Uterus (tissue), 4 donors: ENCODE data around the gene PDLIM7. TPM values are rescaled to one million over a fixed set of nuclear protein-coding genes. Genes with fewer than 3 reads are reported as not detected.

Source experiments
- DNase-seq, 2 donors: peaks; one replicate each; pipeline ENCODE4 v3.0.0-alpha.2; 2019 to 2020
- H3K27ac ChIP-seq, 2 donors: fragments of 200-600 bp; sonication (generic); 1 replicate in 1 of 2; 2 replicates in 1 of 2; pipeline ENCODE4 v1.5.1; 2016 to 2018
- H3K27me3 ChIP-seq, 2 donors: fragments of 200-600 bp; sonication (generic); one replicate each; pipeline ENCODE4 v1.5.1; 2018 to 2019; ENCODE audit warnings: control low read depth in 1 of 2
- H3K36me3 ChIP-seq, 2 donors: fragments of 200-600 bp; sonication (generic); one replicate each; pipeline ENCODE4 v1.5.1; 2019; ENCODE audit warnings: control low read depth in 1 of 2
- H3K4me1 ChIP-seq, 2 donors: fragments of 200-600 bp; sonication (generic); one replicate each; pipeline ENCODE4 v1.5.1; 2018 to 2019; ENCODE audit warnings: control low read depth in 1 of 2
- H3K4me3 ChIP-seq, 2 donors: fragments of 200-600 bp; sonication (generic); 1 replicate in 1 of 2; 2 replicates in 1 of 2; pipeline ENCODE4 v1.5.1; 2018 to 2019; ENCODE audit warnings: mild to moderate bottlenecking in 1 of 2
- H3K9me3 ChIP-seq, 2 donors: fragments of 200-600 bp; sonication (generic); one replicate each; pipeline ENCODE4 v1.5.1; 2019; ENCODE audit warnings: control low read depth in 1 of 2
- CTCF ChIP-seq, 4 experiments: fragments of 200-600 bp in 2 of 4; fragments of 450-650 bp in 2 of 4; sonication (generic) in 2 of 4; IDR thresholded peaks; one replicate each; pipeline ENCODE4 v1.5.1; 2016 to 2019; ENCODE audit warnings: antibody characterized with exemption in 4 of 4, mild to moderate bottlenecking in 2 of 4, moderate library complexity in 1 of 4
- POLR2A ChIP-seq, 2 donors: fragments of 450-650 bp; IDR thresholded peaks; one replicate each; pipeline ENCODE4 v1.6.1; 2016; ENCODE audit warnings: antibody characterized with exemption in 2 of 2, mild to moderate bottlenecking in 1 of 2, moderate library complexity in 1 of 2
- intact Hi-C: fragments of 100-400 bp; cut with DNase I; formaldehyde crosslinking; loops from one replicate; pipeline ENCODE4 v1.15.1; 2023; ENCODE audit warnings: low total_unique reads
- total RNA-seq, 4 donors: library from RNA; depleted of rRNA in 3 of 4; stranded (reverse); fragments of >200 nt in 3 of 4; gene quantifications; one replicate each; pipeline versions ENCODE4 v1.1.0 to v1.2.4, GENCODE V29; 2014 to 2023
- donor health status: DM: yes; HTN: yes; CAD: no.

Gene PDLIM7
- total RNA-seq, 4 donors from 2014 or later = 102 to 543 (median 193) TPM

GRCh38 chr5:177513500-177513899 lies 16.1 kb upstream of the PDLIM7 start:
- no peaks in the 10 kb centered on the region for H3K27me3 ChIP-seq
- H3K27ac ChIP-seq = no peak overlapping the region
- no peak for TF ChIP-seq CTCF (IDR thresholded peaks at IDR 0.05)
- TF ChIP-seq POLR2A (IDR thresholded peaks at IDR 0.05) = no peak
- H3K9me3 ChIP-seq = no peaks in the 10 kb centered on the region
- H3K4me1 ChIP-seq = peaks cover 0 to 3% of the 10 kb centered on the region in 2 donors
- H3K4me3 ChIP-seq = no peak overlapping the region
- H3K36me3 ChIP-seq = no peaks in the 10 kb centered on the region
- no peak for DNase-seq
- intact Hi-C loops = no loop called here

GRCh38 chr5:177512736-177513380 lies 15.5 kb upstream of the PDLIM7 start:
- Histone ChIP-seq H3K27me3 (no peaks in the 10 kb centered on the region), H3K9me3 (no peaks in the 10 kb centered on the region), H3K4me1 (peaks cover 0 to 3% of the 10 kb centered on the region in 2 donors), H3K4me3 (no peak overlapping the region), H3K27ac (no peak overlapping the region), H3K36me3 (no peaks in the 10 kb centered on the region)
- no peak for DNase-seq
- no peak for TF ChIP-seq POLR2A (IDR thresholded peaks at IDR 0.05)
- TF ChIP-seq CTCF (IDR thresholded peaks at IDR 0.05) = no peak
- intact Hi-C loops = no loop called here

- intact Hi-C loops = no loop called here
- DNase-seq = no peak
- H3K9me3 ChIP-seq = no peaks in the 10 kb centered on the region
- peaks cover 0 to 3% of the 10 kb centered on the region in 2 donors for H3K4me1 ChIP-seq
- no peaks in the 10 kb centered on the region for H3K27me3 ChIP-seq
- TF ChIP-seq POLR2A (IDR thresholded peaks at IDR 0.05) (no peak), CTCF (IDR thresholded peaks at IDR 0.05) (no peak)
- no peaks in the 10 kb centered on the region for H3K36me3 ChIP-seq
- no peak overlapping the region for H3K27ac ChIP-seq
- no peak overlapping the region for H3K4me3 ChIP-seq
These were observed 14.6 kb upstream of the PDLIM7 start for GRCh38 chr5:177511796-177512675.

- intact Hi-C loops = no loop called here
- H3K36me3 ChIP-seq = no peaks in the 10 kb centered on the region
These were observed 13.8 kb upstream of the PDLIM7 start for GRCh38 chr5:177511181-177511580.

More at GRCh38 chr5:177511181-177511580, 13.8 kb upstream of the PDLIM7 start:
- Histone ChIP-seq H3K27me3 (no peaks in the 10 kb centered on the region), H3K4me1 (peaks cover 0 to 3% of the 10 kb centered on the region in 2 donors), H3K4me3 (no peak overlapping the region), H3K9me3 (no peaks in the 10 kb centered on the region), H3K27ac (no peak overlapping the region)
- TF ChIP-seq POLR2A (IDR thresholded peaks at IDR 0.05) = no peak
- TF ChIP-seq CTCF (IDR thresholded peaks at IDR 0.05) = no peak
- no peak for DNase-seq
